HG03469 (cell line): ENCODE results near the gene KLB.
A peak's percentile ranks its signal among the peaks of the same experiment; 100 is the strongest.
"Not testable (repeated sequence)": the region's sequence is repeated elsewhere in the genome, so short reads cannot be mapped to it uniquely, and the experiment has no call there.

Experiments
- ATAC-seq: cut with Tn5 transposase; IDR thresholded peaks from one replicate; pipeline ENCODE4 v1.9.1; 2021; ENCODE audit warnings: mild to moderate bottlenecking, moderate library complexity, moderate number of reproducible peaks; ENCODE audit not compliant: unreplicated experiment

KLB gene

GRCh38 chr4:39425297-39425696 is 18.6 kb downstream of the KLB start:
- not testable (repeated sequence) for ATAC-seq

- no peak for ATAC-seq
Measured at GRCh38 chr4:39426728-39427127, 20.0 kb downstream of the KLB start.

- no peak for ATAC-seq
Measured at GRCh38 chr4:39427520-39428114, 20.9 kb downstream of the KLB start.

GRCh38 chr4:39429476-39430334 is 23.0 kb downstream of the KLB start:
- ATAC-seq: no peak

GRCh38 chr4:39433878-39434492 is 27.3 kb downstream of the KLB start:
- no peak for ATAC-seq

- ATAC-seq: no peak
Measured at GRCh38 chr4:39435659-39436563, 29.2 kb downstream of the KLB start.

GRCh38 chr4:39441593-39441992 is 34.9 kb downstream of the KLB start:
- ATAC-seq: no peak

- ATAC-seq: no peak
Measured at GRCh38 chr4:39442998-39443397, 36.3 kb downstream of the KLB start.

- ATAC-seq: no peak
Measured at GRCh38 chr4:39446483-39446841, 39.7 kb downstream of the KLB start.

GRCh38 chr4:39446842-39447573 is 40.3 kb downstream of the KLB start:
- ATAC-seq: peak; percentile 70

- ATAC-seq: no peak
Measured at GRCh38 chr4:39450618-39451017, 43.9 kb downstream of the KLB start.

- no peak for ATAC-seq
Measured at GRCh38 chr4:39451423-39452023, 44.8 kb downstream of the KLB start.

GRCh38 chr4:39452153-39452859 is 45.6 kb downstream of the KLB start:
- ATAC-seq: no peak

GRCh38 chr4:39452860-39453587 is 46.3 kb downstream of the KLB start:
- no peak for ATAC-seq

GRCh38 chr4:39453738-39454137 is 47.0 kb downstream of the KLB start:
- ATAC-seq: no peak

- ATAC-seq: no peak
Measured at GRCh38 chr4:39455486-39455885, 48.8 kb downstream of the KLB start.

GRCh38 chr4:39456946-39457763 is 50.4 kb downstream of the KLB start:
- ATAC-seq: no peak

GRCh38 chr4:39458161-39458504 is 51.4 kb downstream of the KLB start:
- ATAC-seq: not testable (repeated sequence)
